H9 (cell line): ENCODE results near the gene CPT1C. TPM values are rescaled to one million over a fixed set of nuclear protein-coding genes. Genes with fewer than 3 reads are reported as not detected.

ENCODE experiments used
- DNase-seq: peaks from one replicate; pipeline ENCODE4 v3.0.0-alpha.2; 2017
- H2AFZ ChIP-seq: one replicate; pipeline ENCODE4 v1.6.1; 2013; ENCODE audit warnings: mild to moderate bottlenecking, low read length, control low read depth, moderate library complexity
- H2AK5ac ChIP-seq: 2 replicates; pipeline ENCODE4 v1.6.1; 2013; ENCODE audit warnings: low read length, control low read depth, mixed read lengths; ENCODE audit not compliant: insufficient read length
- H2BK120ac ChIP-seq: one replicate; pipeline ENCODE4 v1.6.1; 2013; ENCODE audit warnings: low read depth, mild to moderate bottlenecking, low read length, control low read depth, inconsistent platforms; ENCODE audit not compliant: poor library complexity, severe bottlenecking
- H2BK12ac ChIP-seq: 2 replicates; pipeline ENCODE4 v1.6.1; 2013; ENCODE audit warnings: low read length, control low read depth, mixed read lengths, low read depth; ENCODE audit not compliant: insufficient read length
- H2BK15ac ChIP-seq: 2 replicates; pipeline ENCODE4 v1.6.1; 2013; ENCODE audit warnings: low read depth, low read length, control low read depth
- H2BK20ac ChIP-seq: one replicate; pipeline ENCODE4 v1.6.1; 2013; ENCODE audit warnings: low read depth, mild to moderate bottlenecking, low read length, control low read depth, inconsistent platforms; ENCODE audit not compliant: poor library complexity, severe bottlenecking
- H2BK5ac ChIP-seq: 2 replicates; pipeline ENCODE4 v1.6.1; 2013; ENCODE audit warnings: low read length, control low read depth, mixed read lengths; ENCODE audit not compliant: insufficient read length
- H3K14ac ChIP-seq: 2 replicates; pipeline ENCODE4 v1.6.1; 2013; ENCODE audit warnings: low read length, control low read depth; ENCODE audit not compliant: insufficient read depth
- H3K18ac ChIP-seq: 2 replicates; pipeline ENCODE4 v1.6.1; 2013; ENCODE audit warnings: low read depth, mild to moderate bottlenecking, mixed read lengths, low read length, control low read depth; ENCODE audit not compliant: insufficient read length
- H3K23ac ChIP-seq: 2 replicates; pipeline ENCODE4 v1.6.1; 2013; ENCODE audit warnings: low read length, control low read depth, mixed read lengths, low read depth; ENCODE audit not compliant: insufficient read length
- H3K23me2 ChIP-seq: 2 replicates; pipeline ENCODE4 v1.6.1; 2013; ENCODE audit warnings: low read depth, mild to moderate bottlenecking, mixed read lengths, low read length, control low read depth; ENCODE audit not compliant: insufficient read length, poor library complexity, severe bottlenecking
- H3K27ac ChIP-seq: 2 replicates; pipeline ENCODE4 v1.5.1; 2013; ENCODE audit warnings: low read length, control low read depth, mixed read lengths, low read depth; ENCODE audit not compliant: insufficient read length
- H3K27me3 ChIP-seq: 2 replicates; pipeline ENCODE4 v1.6.1; 2013; ENCODE audit warnings: low read length, control low read depth, inconsistent platforms; ENCODE audit not compliant: insufficient read depth
- H3K4ac ChIP-seq: 2 replicates; pipeline ENCODE4 v1.6.1; 2013; ENCODE audit warnings: low read depth, mild to moderate bottlenecking, control low read depth, inconsistent platforms, low read length, moderate library complexity
- H3K4me1 ChIP-seq: 2 replicates; pipeline ENCODE4 v1.6.1; 2013; ENCODE audit warnings: low read length, control low read depth, inconsistent platforms; ENCODE audit not compliant: insufficient read depth
- H3K4me2 ChIP-seq: 2 replicates; pipeline ENCODE4 v1.6.1; 2013; ENCODE audit warnings: low read length, control low read depth, mixed read lengths; ENCODE audit not compliant: insufficient read length, insufficient read depth
- H3K56ac ChIP-seq: 2 replicates; pipeline ENCODE4 v1.6.1; 2013; ENCODE audit warnings: low read depth, mild to moderate bottlenecking, mixed read lengths, low read length, control low read depth; ENCODE audit not compliant: insufficient read length
- H3K79me1 ChIP-seq: 2 replicates; pipeline ENCODE4 v1.6.1; 2013; ENCODE audit warnings: low read depth, mild to moderate bottlenecking, moderate library complexity, low read length, control low read depth, inconsistent platforms; ENCODE audit not compliant: insufficient read depth, poor library complexity, severe bottlenecking
- H3K79me2 ChIP-seq: 2 replicates; pipeline ENCODE4 v1.6.1; 2013; ENCODE audit warnings: low read length, control low read depth, inconsistent platforms; ENCODE audit not compliant: insufficient read depth
- H3K9ac ChIP-seq: 2 replicates; pipeline ENCODE4 v1.6.1; 2013; ENCODE audit warnings: low read length, control low read depth, mixed read lengths; ENCODE audit not compliant: insufficient read length; ENCODE audit errors: extremely low read depth
- H3K9me3 ChIP-seq: one replicate; pipeline ENCODE4 v1.6.1; 2013; ENCODE audit warnings: low read depth, low read length, inconsistent platforms; ENCODE audit not compliant: control insufficient read depth
- H3T11ph ChIP-seq: one replicate; pipeline ENCODE4 v1.6.1; 2013; ENCODE audit warnings: mild to moderate bottlenecking, low read length, control low read depth, inconsistent platforms
- H4K20me1 ChIP-seq: one replicate; pipeline ENCODE4 v1.6.1; 2013; ENCODE audit not compliant: control insufficient read depth, insufficient read length, insufficient read depth
- H4K5ac ChIP-seq: 2 replicates; pipeline ENCODE4 v1.6.1; 2013; ENCODE audit warnings: low read depth, mild to moderate bottlenecking, mixed read lengths, low read length, control low read depth; ENCODE audit not compliant: insufficient read length
- H4K8ac ChIP-seq: replicated peaks from 2 replicates; pipeline ENCODE4 v1.6.1; 2013; ENCODE audit warnings: low read length, control low read depth, mixed read lengths, low read depth; ENCODE audit not compliant: insufficient read length
- H4K91ac ChIP-seq: 2 replicates; pipeline ENCODE4 v1.6.1; 2013; ENCODE audit warnings: low read depth, mild to moderate bottlenecking, moderate library complexity, mixed read lengths, low read length, control low read depth; ENCODE audit not compliant: insufficient read length
- H3K27ac Mint-ChIP-seq, 3 experiments: 2 replicates in 2 of 3; 3 replicates in 1 of 3; pipeline ENCODE4 v1.8.0; 2020 to 2021; ENCODE audit warnings: mixed read lengths in 3 of 3, mild to moderate bottlenecking in 1 of 3, moderate library complexity in 1 of 3
- H3K27me3 Mint-ChIP-seq: 2 replicates; pipeline ENCODE4 v1.8.0; 2021; ENCODE audit warnings: low read depth, mild to moderate bottlenecking, moderate library complexity, mixed read lengths
- H3K36me3 Mint-ChIP-seq, 3 experiments: 2 replicates in 2 of 3; 3 replicates in 1 of 3; pipeline ENCODE4 v1.8.0; 2020 to 2021; ENCODE audit warnings: low read depth in 3 of 3, mixed read lengths in 3 of 3; ENCODE audit not compliant: insufficient read depth in 1 of 3
- H3K4me1 Mint-ChIP-seq, 2 experiments: 2 replicates each; pipeline ENCODE4 v1.8.0; 2020; ENCODE audit warnings: mixed read lengths in 2 of 2
- H3K4me3 Mint-ChIP-seq, 2 experiments: 2 replicates in 1 of 2; 3 replicates in 1 of 2; pipeline ENCODE4 v1.8.0; 2020 to 2021; ENCODE audit warnings: mild to moderate bottlenecking in 2 of 2, mixed read lengths in 2 of 2, moderate library complexity in 1 of 2
- H3K9me3 Mint-ChIP-seq, 2 experiments: 2 replicates in 1 of 2; 3 replicates in 1 of 2; pipeline ENCODE4 v1.8.0; 2020; ENCODE audit warnings: mild to moderate bottlenecking in 2 of 2, mixed read lengths in 2 of 2, moderate library complexity in 1 of 2
- CTCF ChIP-seq: fragments of 200-600 bp; sonication (generic); conservative IDR thresholded peaks from 3 replicates; pipeline ENCODE4 v1.8.0; 2021; ENCODE audit warnings: antibody characterized with exemption, mild to moderate bottlenecking
- WGBS: extraction: QIAGEN DNeasy Blood & Tissue Kit; methylation state at CpG from one replicate; pipeline ENCODE4 v1.1.7; 2013; ENCODE audit warnings: missing lambda C conversion rate, low lambda C conversion rate, mixed read lengths; ENCODE audit not compliant: insufficient read length; ENCODE audit errors: extremely low coverage; 5-methylcytosine and 5-hydroxymethylcytosine counted together
- total RNA-seq: library from RNA; stranded (reverse); gene quantifications from 2 replicates; pipeline ENCODE4 v1.2.1, GENCODE V29; 2021

Gene CPT1C
- total RNA-seq, 1 experiment from 2014 or later = 74.6 TPM

- Histone ChIP-seq H2AK5ac (no peak overlapping the region), H4K8ac (no peak overlapping the region), H2BK12ac (no peak overlapping the region), H3K23ac (no peak overlapping the region), H3K79me1 (no peaks in the 10 kb centered on the region), H3K23me2 (no peaks in the 10 kb centered on the region), H3K14ac (no peak overlapping the region), H3K27ac (no peak overlapping the region), H4K91ac (no peak overlapping the region), H3T11ph (no peak overlapping the region), H2BK15ac (no peak overlapping the region), H3K4ac (no peak overlapping the region), H2BK20ac (no peak overlapping the region), H3K56ac (no peak overlapping the region), H2BK120ac (no peak overlapping the region), H3K27me3 (no peaks in the 10 kb centered on the region), H4K5ac (no peak overlapping the region), H3K79me2 (no peaks in the 10 kb centered on the region), H3K4me2 (no peak overlapping the region), H3K9ac (no peak overlapping the region), H4K20me1 (no peaks in the 10 kb centered on the region), H3K4me1 (no peaks in the 10 kb centered on the region), H3K18ac (no peak overlapping the region), H2BK5ac (no peak overlapping the region), H2AFZ (no peak overlapping the region), H3K9me3 (no peaks in the 10 kb centered on the region)
- H3K27me3 Mint-ChIP-seq = no peaks in the 10 kb centered on the region
- WGBS = no CpG with 5 or more reads among the region's 12 CpGs
- H3K4me3 Mint-ChIP-seq = no peak overlapping the region
- peaks cover 19 to 32% of the 10 kb centered on the region in 2 experiments for H3K4me1 Mint-ChIP-seq
- no peak for DNase-seq
- H3K36me3 Mint-ChIP-seq = peaks cover 52 to 92% (median 87%) of the 10 kb centered on the region in 3 experiments
- H3K27ac Mint-ChIP-seq = no peak overlapping the region
- peaks cover 7% of the 10 kb centered on the region in 2 experiments; a peak in 4 of 5 replicates for H3K9me3 Mint-ChIP-seq
- TF ChIP-seq CTCF = no peak
Measured at GRCh38 chr19:49658566-49659442, 32.1 kb upstream of the CPT1C start.
